GM18861 (cell line): ENCODE data around the gene HLA-G.

ENCODE experiments used
- ATAC-seq: cut with Tn5 transposase; IDR thresholded peaks from one replicate; pipeline ENCODE4 v1.9.1; 2021; ENCODE audit not compliant: unreplicated experiment

HLA-G gene

GRCh38 chr6:29816030-29816429, 11.6 kb upstream of the HLA-G start:
- ATAC-seq, result no peak

GRCh38 chr6:29818892-29819291, 8.7 kb upstream of the HLA-G start:
- no peak for ATAC-seq

GRCh38 chr6:29824144-29824543, 3.5 kb upstream of the HLA-G start:
- no peak for ATAC-seq

GRCh38 chr6:29825848-29826247, 1.8 kb upstream of the HLA-G start:
- ATAC-seq, result no peak

GRCh38 chr6:29826271-29826670, 1.4 kb upstream of the HLA-G start:
- ATAC-seq, result no peak

GRCh38 chr6:29828471-29828797, 809 bp downstream of the HLA-G start:
- no peak for ATAC-seq

- no peak for ATAC-seq
These were observed 2.1 kb downstream of the HLA-G start for GRCh38 chr6:29829766-29830165.

- ATAC-seq, result no peak
These were observed 2.8 kb downstream of the HLA-G start for GRCh38 chr6:29830409-29830808.

- no peak for ATAC-seq
These were observed 4.2 kb downstream of the HLA-G start for GRCh38 chr6:29831776-29832175.

GRCh38 chr6:29834564-29835436, 7.2 kb downstream of the HLA-G start:
- ATAC-seq, result no peak

GRCh38 chr6:29839917-29840316, 12.3 kb downstream of the HLA-G start:
- ATAC-seq, result no peak

- ATAC-seq, result no peak
These were observed 13.4 kb downstream of the HLA-G start for GRCh38 chr6:29841030-29841429.

- no peak for ATAC-seq
These were observed 17.9 kb downstream of the HLA-G start for GRCh38 chr6:29845405-29846006.

- no peak for ATAC-seq
These were observed 20.4 kb downstream of the HLA-G start for GRCh38 chr6:29847871-29848630.

GRCh38 chr6:29850011-29850553, 22.5 kb downstream of the HLA-G start:
- no peak for ATAC-seq

- no peak for ATAC-seq
These were observed 23.6 kb downstream of the HLA-G start for GRCh38 chr6:29851190-29851589.

- ATAC-seq, result no peak
These were observed 25.6 kb downstream of the HLA-G start for GRCh38 chr6:29853245-29853644.

- no peak for ATAC-seq
These were observed 30.4 kb downstream of the HLA-G start for GRCh38 chr6:29858006-29858405.

- no peak for ATAC-seq
These were observed 34.1 kb downstream of the HLA-G start for GRCh38 chr6:29861521-29862255.

GRCh38 chr6:29864037-29864810, 36.6 kb downstream of the HLA-G start:
- no peak for ATAC-seq
